GM12872 (cell line): ENCODE results near the gene TINAG.

ENCODE experiments used
- CTCF ChIP-seq: IDR thresholded peaks from 3 replicates; pipeline ENCODE4 v1.5.1; 2011; ENCODE audit warnings: low read depth, mild to moderate bottlenecking, low read length, moderate library complexity; ENCODE audit not compliant: insufficient read depth

Gene TINAG

GRCh38 chr6:54273214-54273820, 34.9 kb upstream of the TINAG start:
- TF ChIP-seq CTCF = no peak

GRCh38 chr6:54274383-54274782, 33.9 kb upstream of the TINAG start:
- no peak for TF ChIP-seq CTCF

- TF ChIP-seq CTCF = no peak
These were observed 26.1 kb upstream of the TINAG start for GRCh38 chr6:54282186-54282585.

- no peak for TF ChIP-seq CTCF
These were observed 23.9 kb upstream of the TINAG start for GRCh38 chr6:54284161-54284860.

GRCh38 chr6:54285595-54285994, 22.6 kb upstream of the TINAG start:
- TF ChIP-seq CTCF = no peak

GRCh38 chr6:54286141-54286540, 22.1 kb upstream of the TINAG start:
- TF ChIP-seq CTCF = no peak

- TF ChIP-seq CTCF = no peak
These were observed 19.8 kb upstream of the TINAG start for GRCh38 chr6:54288474-54288873.
